Ascending aorta (tissue), 2 donors: ENCODE results near the gene ARAP2. TPM values are rescaled to one million over a fixed set of nuclear protein-coding genes. Genes with fewer than 3 reads are reported as not detected.

Source experiments
- DNase-seq, 2 donors: peaks; one replicate each; pipeline ENCODE4 v3.0.0-alpha.2; 2019; ENCODE audit warnings: low spot score in 2 of 2
- H3K27ac ChIP-seq, 2 donors: fragments of 200-600 bp; sonication (generic); one replicate each; pipeline ENCODE4 v1.5.1; 2016 to 2017; ENCODE audit warnings: mild to moderate bottlenecking in 1 of 2
- H3K27me3 ChIP-seq: fragments of 200-600 bp; sonication (generic); one replicate; pipeline ENCODE4 v1.5.1; 2017
- H3K36me3 ChIP-seq, 2 donors: fragments of 200-600 bp; sonication (generic); one replicate each; pipeline ENCODE4 v1.5.1; 2016
- H3K4me1 ChIP-seq, 2 donors: fragments of 200-600 bp; sonication (generic); one replicate each; pipeline ENCODE4 v1.5.1; 2016 to 2017; ENCODE audit warnings: mild to moderate bottlenecking in 1 of 2
- H3K4me3 ChIP-seq, 2 donors: fragments of 200-600 bp; sonication (generic); one replicate each; pipeline ENCODE4 v1.5.1; 2016 to 2017; ENCODE audit warnings: mild to moderate bottlenecking in 1 of 2
- H3K9me3 ChIP-seq, 2 donors: fragments of 200-600 bp; sonication (generic); one replicate each; pipeline ENCODE4 v1.5.1; 2016
- CTCF ChIP-seq, 3 experiments: fragments of 200-600 bp in 2 of 3; fragments of 450-650 bp in 1 of 3; sonication (generic) in 2 of 3; IDR thresholded peaks; one replicate each; pipeline ENCODE4 v1.5.1; 2016 to 2019; ENCODE audit warnings: antibody characterized with exemption in 3 of 3, mild to moderate bottlenecking in 1 of 3, moderate library complexity in 1 of 3
- intact Hi-C: fragments of 100-400 bp; cut with DNase I; formaldehyde crosslinking; loops from one replicate; pipeline ENCODE4 v1.15.1; 2023
- total RNA-seq: library from RNA; depleted of rRNA; stranded (reverse); fragments of >200 nt; gene quantifications from one replicate; pipeline ENCODE4 v1.1.0, GENCODE V29; 2016

Gene ARAP2
- total RNA-seq, 1 donor from 2014 or later: 12.2 TPM

GRCh38 chr4:36123906-36124305, 120.4 kb downstream of the ARAP2 start:
- Histone ChIP-seq H3K4me1 (no peaks in the 10 kb centered on the region), H3K36me3 (no peaks in the 10 kb centered on the region), H3K9me3 (no peaks in the 10 kb centered on the region), H3K27me3 (no peaks in the 10 kb centered on the region), H3K4me3 (no peak overlapping the region), H3K27ac (no peak overlapping the region)
- intact Hi-C loops: no loop called here
- DNase-seq: no peak
- TF ChIP-seq CTCF (IDR thresholded peaks at IDR 0.05): no peak

DNA sequence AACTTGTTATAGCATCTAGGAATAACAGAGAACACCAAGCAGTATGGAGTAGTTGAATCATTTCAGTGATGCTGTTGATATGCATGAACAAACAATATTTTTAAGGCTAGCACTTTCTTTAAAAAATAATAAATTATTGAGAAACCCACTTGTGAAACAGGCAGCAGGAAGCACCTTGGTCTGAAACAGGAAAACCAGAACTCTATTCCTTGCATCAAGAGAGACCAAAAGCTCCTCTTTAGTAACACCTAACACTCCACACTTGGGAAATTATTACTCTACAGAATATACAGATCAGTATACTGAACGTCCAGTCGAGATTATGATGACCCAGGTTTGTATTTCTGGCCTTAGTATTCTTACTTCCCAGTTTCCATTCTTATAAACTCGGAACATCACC, 129.0 kb downstream of the ARAP2 start:
- Histone ChIP-seq H3K9me3 (no peaks in the 10 kb centered on the region), H3K4me1 (no peaks in the 10 kb centered on the region), H3K36me3 (no peaks in the 10 kb centered on the region), H3K27ac (no peak overlapping the region), H3K4me3 (no peak overlapping the region), H3K27me3 (no peaks in the 10 kb centered on the region)
- DNase-seq: no peak
- intact Hi-C loops: no loop called here
- TF ChIP-seq CTCF (IDR thresholded peaks at IDR 0.05): no peak

DNA sequence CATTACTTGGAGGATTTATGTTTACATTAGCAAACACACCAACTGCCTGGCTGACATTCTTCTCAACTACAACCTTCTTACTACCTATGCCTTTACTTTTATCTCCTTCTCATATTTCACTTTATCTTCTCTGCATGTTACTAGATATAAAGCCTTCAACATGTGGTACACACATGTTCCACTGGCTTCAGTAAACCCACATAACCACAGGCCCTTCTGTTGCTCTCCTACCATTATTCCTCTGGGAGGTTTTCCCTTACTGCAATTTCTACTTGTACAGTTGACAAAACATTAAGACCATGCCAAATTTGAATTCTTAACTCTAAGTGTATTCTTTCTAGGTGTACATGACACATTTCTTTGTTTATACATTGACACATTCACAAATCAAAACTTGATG, 133.1 kb downstream of the ARAP2 start:
- no peak for TF ChIP-seq CTCF (IDR thresholded peaks at IDR 0.05)
- intact Hi-C loops: no loop called here
- Histone ChIP-seq H3K36me3 (no peaks in the 10 kb centered on the region), H3K4me1 (no peaks in the 10 kb centered on the region), H3K27ac (no peak overlapping the region), H3K4me3 (no peak overlapping the region), H3K9me3 (no peaks in the 10 kb centered on the region), H3K27me3 (no peaks in the 10 kb centered on the region)
- no peak for DNase-seq

DNA sequence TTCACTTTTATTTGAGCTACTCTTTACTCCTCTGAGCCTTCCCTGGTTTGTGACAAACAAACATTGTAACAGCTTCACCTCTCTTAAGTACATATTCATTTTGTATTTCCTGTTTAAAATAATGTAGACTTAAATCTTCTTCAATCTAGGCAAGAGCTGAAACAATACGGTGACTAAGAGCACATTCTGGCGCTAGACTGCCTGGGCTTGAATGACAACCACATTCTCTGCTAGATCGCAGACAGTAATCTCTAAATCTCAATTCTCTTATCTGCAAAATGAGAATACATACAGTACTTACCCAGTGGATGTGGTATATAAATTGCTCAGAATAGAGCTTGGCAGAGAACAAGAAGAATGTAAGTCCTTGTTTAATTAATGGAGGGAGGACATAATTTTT, 144.8 kb downstream of the ARAP2 start:
- DNase-seq: no peak
- no peak for TF ChIP-seq CTCF (IDR thresholded peaks at IDR 0.05)
- intact Hi-C loops: no loop called here
- Histone ChIP-seq H3K27me3 (no peaks in the 10 kb centered on the region), H3K27ac (no peak overlapping the region), H3K9me3 (no peaks in the 10 kb centered on the region), H3K4me3 (no peak overlapping the region), H3K4me1 (no peaks in the 10 kb centered on the region), H3K36me3 (no peaks in the 10 kb centered on the region)

GRCh38 chr4:36094995-36095394, 149.3 kb downstream of the ARAP2 start:
- Histone ChIP-seq H3K4me3 (no peak overlapping the region), H3K4me1 (no peaks in the 10 kb centered on the region), H3K27me3 (no peaks in the 10 kb centered on the region), H3K9me3 (no peaks in the 10 kb centered on the region), H3K36me3 (no peaks in the 10 kb centered on the region), H3K27ac (no peak overlapping the region)
- DNase-seq: no peak
- TF ChIP-seq CTCF (IDR thresholded peaks at IDR 0.05): no peak
- intact Hi-C loops: no loop called here

GRCh38 chr4:36091997-36092396, 152.3 kb downstream of the ARAP2 start:
- H3K4me1 ChIP-seq: no peaks in the 10 kb centered on the region

More at GRCh38 chr4:36091997-36092396, 152.3 kb downstream of the ARAP2 start:
- DNase-seq: no peak
- intact Hi-C loops: no loop called here
- H3K4me3 ChIP-seq: no peak overlapping the region
- H3K36me3 ChIP-seq: no peaks in the 10 kb centered on the region
- TF ChIP-seq CTCF (IDR thresholded peaks at IDR 0.05): no peak
- no peaks in the 10 kb centered on the region for H3K9me3 ChIP-seq
- H3K27ac ChIP-seq: no peak overlapping the region
- no peaks in the 10 kb centered on the region for H3K27me3 ChIP-seq
